HEK293 (cell line): ENCODE data around the gene ZFAND6.

ENCODE experiments used
- GLIS1 ChIP-seq: fragments of 450-650 bp; formaldehyde crosslinking; IDR thresholded peaks from 2 replicates; pipeline ENCODE4 v1.5.1; 2016; ENCODE audit warnings: missing biosample characterization, missing genetic modification characterization
- GLIS2 ChIP-seq: fragments of 450-650 bp; formaldehyde crosslinking; IDR thresholded peaks from 2 replicates; pipeline ENCODE4 v1.5.1; 2016; ENCODE audit warnings: missing biosample characterization, missing genetic modification characterization
- KLF16 ChIP-seq: fragments of 450-650 bp; formaldehyde crosslinking; IDR thresholded peaks from 2 replicates; pipeline ENCODE4 v1.5.1; 2017; ENCODE audit warnings: missing biosample characterization, missing genetic modification characterization
- MYNN ChIP-seq: fragments of 450-650 bp; formaldehyde crosslinking; IDR thresholded peaks from 2 replicates; pipeline ENCODE4 v1.5.1; 2016; ENCODE audit warnings: missing biosample characterization, missing genetic modification characterization, borderline replicate concordance
- OVOL3 ChIP-seq: fragments of 450-650 bp; formaldehyde crosslinking; IDR thresholded peaks from 2 replicates; pipeline ENCODE4 v1.5.1; 2016; ENCODE audit warnings: missing biosample characterization, missing genetic modification characterization
- ZBTB17 ChIP-seq: fragments of 450-650 bp; formaldehyde crosslinking; IDR thresholded peaks from 2 replicates; pipeline ENCODE4 v1.5.1; 2016; ENCODE audit warnings: missing biosample characterization, missing genetic modification characterization
- ZIC2 ChIP-seq: fragments of 450-650 bp; formaldehyde crosslinking; IDR thresholded peaks from 2 replicates; pipeline ENCODE4 v1.5.1; 2016; ENCODE audit warnings: missing biosample characterization, missing genetic modification characterization
- ZNF121 ChIP-seq: fragments of 450-650 bp; formaldehyde crosslinking; IDR thresholded peaks from 2 replicates; pipeline ENCODE4 v1.5.1; 2016; ENCODE audit warnings: missing biosample characterization, missing genetic modification characterization
- ZNF239 ChIP-seq: fragments of 450-650 bp; formaldehyde crosslinking; IDR thresholded peaks from 2 replicates; pipeline ENCODE4 v1.5.1; 2016; ENCODE audit warnings: missing biosample characterization, missing genetic modification characterization
- ZNF366 ChIP-seq: fragments of 450-650 bp; formaldehyde crosslinking; conservative IDR thresholded peaks from 2 replicates; pipeline ENCODE4 v1.5.1; 2016; ENCODE audit warnings: missing biosample characterization, missing genetic modification characterization
- ZNF423 ChIP-seq: fragments of 450-650 bp; formaldehyde crosslinking; IDR thresholded peaks from 2 replicates; pipeline ENCODE4 v1.5.1; 2016; ENCODE audit warnings: missing biosample characterization, missing genetic modification characterization
- ZNF501 ChIP-seq: fragments of 450-650 bp; formaldehyde crosslinking; IDR thresholded peaks from 2 replicates; pipeline ENCODE4 v1.5.1; 2016; ENCODE audit warnings: missing biosample characterization, missing genetic modification characterization
- ZNF561 ChIP-seq: fragments of 450-650 bp; IDR thresholded peaks from 2 replicates; pipeline ENCODE4 v1.5.1; 2018; ENCODE audit warnings: missing biosample characterization, missing genetic modification characterization, borderline replicate concordance
- ZNF600 ChIP-seq: fragments of 450-650 bp; formaldehyde crosslinking; IDR thresholded peaks from 2 replicates; pipeline ENCODE4 v1.5.1; 2016; ENCODE audit warnings: missing biosample characterization, missing genetic modification characterization
- ZNF707 ChIP-seq: fragments of 450-650 bp; formaldehyde crosslinking; IDR thresholded peaks from 2 replicates; pipeline ENCODE4 v1.5.1; 2016; ENCODE audit warnings: missing biosample characterization, missing genetic modification characterization
- ZXDB ChIP-seq: fragments of 450-650 bp; formaldehyde crosslinking; IDR thresholded peaks from 2 replicates; pipeline ENCODE4 v1.5.1; 2016; ENCODE audit warnings: missing biosample characterization, missing genetic modification characterization
- TF ChIP-seq, protein P1 (sequence below): fragments of 450-650 bp; formaldehyde crosslinking; IDR thresholded peaks from 2 replicates; pipeline ENCODE4 v1.5.1; 2016; ENCODE audit warnings: missing biosample characterization, missing genetic modification characterization
- TF ChIP-seq, protein P2 (sequence below): fragments of 450-650 bp; formaldehyde crosslinking; IDR thresholded peaks from 2 replicates; pipeline ENCODE4 v1.5.1; 2016; ENCODE audit warnings: missing biosample characterization, missing genetic modification characterization
- TF ChIP-seq, protein P3 (sequence below): fragments of 450-650 bp; formaldehyde crosslinking; conservative IDR thresholded peaks from 2 replicates; pipeline ENCODE4 v1.5.1; 2016; ENCODE audit warnings: low read depth, missing biosample characterization, missing genetic modification characterization
- TF ChIP-seq, protein P4 (sequence below): fragments of 450-650 bp; IDR thresholded peaks from 2 replicates; pipeline ENCODE4 v1.5.1; 2018; ENCODE audit warnings: missing biosample characterization, mild to moderate bottlenecking, missing genetic modification characterization
- TF ChIP-seq, protein P5 (sequence below): fragments of 450-650 bp; formaldehyde crosslinking; IDR thresholded peaks from 2 replicates; pipeline ENCODE4 v1.5.1; 2016; ENCODE audit warnings: missing biosample characterization, missing genetic modification characterization
- TF ChIP-seq, protein P6 (sequence below): fragments of 450-650 bp; formaldehyde crosslinking; IDR thresholded peaks from 2 replicates; pipeline ENCODE4 v1.5.1; 2016; ENCODE audit warnings: missing biosample characterization, missing genetic modification characterization
- TF ChIP-seq, protein P7 (sequence below): fragments of 450-650 bp; formaldehyde crosslinking; IDR thresholded peaks from 2 replicates; pipeline ENCODE4 v1.5.1; 2016; ENCODE audit warnings: missing biosample characterization, missing genetic modification characterization

ZFAND6 gene

DNA sequence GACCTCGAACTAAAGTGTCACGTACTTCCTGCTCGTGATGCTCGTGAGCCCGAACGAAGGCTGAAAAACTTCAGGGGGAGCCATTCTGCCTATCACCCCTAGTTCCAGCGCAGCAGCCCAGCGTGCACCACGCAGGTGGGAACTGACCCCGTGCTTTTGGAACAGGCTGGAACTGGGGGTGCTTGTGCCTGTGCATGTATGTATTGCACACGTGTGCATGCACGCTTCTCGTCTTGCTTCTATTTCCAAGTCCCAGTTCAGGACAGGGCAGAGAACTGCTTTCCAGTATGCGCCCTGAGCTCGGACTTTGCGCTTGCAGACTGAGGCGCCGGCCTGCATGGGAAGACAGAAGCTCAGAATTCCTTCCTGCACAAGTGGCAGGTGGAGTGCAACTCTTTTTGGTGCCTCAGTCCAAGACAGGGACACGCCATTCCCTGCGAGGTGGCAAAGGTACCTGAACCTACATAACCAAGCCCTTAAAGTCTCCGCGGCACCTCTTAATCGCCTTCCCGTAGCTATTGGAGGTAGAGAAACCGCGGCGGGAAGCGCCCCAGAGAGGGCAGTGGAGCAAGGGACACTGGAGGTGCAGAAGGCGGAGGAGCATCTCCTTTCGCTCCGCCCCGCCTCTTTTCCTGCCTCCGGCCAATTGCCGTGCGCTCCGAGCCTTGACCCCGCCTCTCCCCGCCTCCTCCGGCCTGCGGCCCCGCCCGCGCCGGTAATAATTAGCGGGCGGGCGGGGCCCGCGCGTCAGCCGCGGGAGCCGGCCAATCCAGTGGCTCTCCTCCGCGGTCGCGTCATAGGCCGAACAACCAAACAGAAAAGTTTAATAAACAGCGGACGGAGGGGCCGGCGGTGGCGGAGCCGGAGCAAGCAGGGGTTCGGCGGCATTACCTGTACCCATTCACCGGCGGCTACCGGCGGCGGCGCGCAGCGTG lies at the start of gene ZFAND6 (continued):
- TF ChIP-seq ZNF366 (tag by site-specific recombination): peak; percentile 88
- TF ChIP-seq, protein P1, sequence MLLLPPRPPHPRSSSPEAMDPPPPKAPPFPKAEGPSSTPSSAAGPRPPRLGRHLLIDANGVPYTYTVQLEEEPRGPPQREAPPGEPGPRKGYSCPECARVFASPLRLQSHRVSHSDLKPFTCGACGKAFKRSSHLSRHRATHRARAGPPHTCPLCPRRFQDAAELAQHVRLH (tag by site-specific recombination): no peak
- 0 out of 2 replicates have a peak, but pooled peaks have one; percentile 53 for TF ChIP-seq ZNF501 (tag by site-specific recombination)
- no peak for TF ChIP-seq ZNF423 (tag by site-specific recombination)
- peak; percentile 35; the same call in 1 of the 2 replicates for TF ChIP-seq ZNF121 (tag by site-specific recombination)
- no peak for TF ChIP-seq MYNN
- TF ChIP-seq, protein P2, sequence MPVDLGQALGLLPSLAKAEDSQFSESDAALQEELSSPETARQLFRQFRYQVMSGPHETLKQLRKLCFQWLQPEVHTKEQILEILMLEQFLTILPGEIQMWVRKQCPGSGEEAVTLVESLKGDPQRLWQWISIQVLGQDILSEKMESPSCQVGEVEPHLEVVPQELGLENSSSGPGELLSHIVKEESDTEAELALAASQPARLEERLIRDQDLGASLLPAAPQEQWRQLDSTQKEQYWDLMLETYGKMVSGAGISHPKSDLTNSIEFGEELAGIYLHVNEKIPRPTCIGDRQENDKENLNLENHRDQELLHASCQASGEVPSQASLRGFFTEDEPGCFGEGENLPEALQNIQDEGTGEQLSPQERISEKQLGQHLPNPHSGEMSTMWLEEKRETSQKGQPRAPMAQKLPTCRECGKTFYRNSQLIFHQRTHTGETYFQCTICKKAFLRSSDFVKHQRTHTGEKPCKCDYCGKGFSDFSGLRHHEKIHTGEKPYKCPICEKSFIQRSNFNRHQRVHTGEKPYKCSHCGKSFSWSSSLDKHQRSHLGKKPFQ: 0 out of 2 replicates have a peak, but pooled peaks have one; percentile 40
- no peak for TF ChIP-seq ZNF239 (tag by site-specific recombination)
- no peak for TF ChIP-seq ZNF561
- peak; percentile 47; the same call in 1 of the 2 replicates for TF ChIP-seq GLIS2 (tag by site-specific recombination)
- TF ChIP-seq, protein P3, sequence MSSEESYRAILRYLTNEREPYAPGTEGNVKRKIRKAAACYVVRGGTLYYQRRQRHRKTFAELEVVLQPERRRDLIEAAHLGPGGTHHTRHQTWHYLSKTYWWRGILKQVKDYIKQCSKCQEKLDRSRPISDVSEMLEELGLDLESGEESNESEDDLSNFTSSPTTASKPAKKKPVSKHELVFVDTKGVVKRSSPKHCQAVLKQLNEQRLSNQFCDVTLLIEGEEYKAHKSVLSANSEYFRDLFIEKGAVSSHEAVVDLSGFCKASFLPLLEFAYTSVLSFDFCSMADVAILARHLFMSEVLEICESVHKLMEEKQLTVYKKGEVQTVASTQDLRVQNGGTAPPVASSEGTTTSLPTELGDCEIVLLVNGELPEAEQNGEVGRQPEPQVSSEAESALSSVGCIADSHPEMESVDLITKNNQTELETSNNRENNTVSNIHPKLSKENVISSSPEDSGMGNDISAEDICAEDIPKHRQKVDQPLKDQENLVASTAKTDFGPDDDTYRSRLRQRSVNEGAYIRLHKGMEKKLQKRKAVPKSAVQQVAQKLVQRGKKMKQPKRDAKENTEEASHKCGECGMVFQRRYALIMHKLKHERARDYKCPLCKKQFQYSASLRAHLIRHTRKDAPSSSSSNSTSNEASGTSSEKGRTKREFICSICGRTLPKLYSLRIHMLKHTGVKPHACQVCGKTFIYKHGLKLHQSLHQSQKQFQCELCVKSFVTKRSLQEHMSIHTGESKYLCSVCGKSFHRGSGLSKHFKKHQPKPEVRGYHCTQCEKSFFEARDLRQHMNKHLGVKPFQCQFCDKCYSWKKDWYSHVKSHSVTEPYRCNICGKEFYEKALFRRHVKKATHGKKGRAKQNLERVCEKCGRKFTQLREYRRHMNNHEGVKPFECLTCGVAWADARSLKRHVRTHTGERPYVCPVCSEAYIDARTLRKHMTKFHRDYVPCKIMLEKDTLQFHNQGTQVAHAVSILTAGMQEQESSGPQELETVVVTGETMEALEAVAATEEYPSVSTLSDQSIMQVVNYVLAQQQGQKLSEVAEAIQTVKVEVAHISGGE (tag by site-specific recombination): peak; percentile 46; the same call in 1 of the 2 replicates
- no peak for TF ChIP-seq GLIS1 (tag by site-specific recombination)
- TF ChIP-seq ZNF600 (tag by site-specific recombination): peak; percentile 81
- TF ChIP-seq, protein P4, sequence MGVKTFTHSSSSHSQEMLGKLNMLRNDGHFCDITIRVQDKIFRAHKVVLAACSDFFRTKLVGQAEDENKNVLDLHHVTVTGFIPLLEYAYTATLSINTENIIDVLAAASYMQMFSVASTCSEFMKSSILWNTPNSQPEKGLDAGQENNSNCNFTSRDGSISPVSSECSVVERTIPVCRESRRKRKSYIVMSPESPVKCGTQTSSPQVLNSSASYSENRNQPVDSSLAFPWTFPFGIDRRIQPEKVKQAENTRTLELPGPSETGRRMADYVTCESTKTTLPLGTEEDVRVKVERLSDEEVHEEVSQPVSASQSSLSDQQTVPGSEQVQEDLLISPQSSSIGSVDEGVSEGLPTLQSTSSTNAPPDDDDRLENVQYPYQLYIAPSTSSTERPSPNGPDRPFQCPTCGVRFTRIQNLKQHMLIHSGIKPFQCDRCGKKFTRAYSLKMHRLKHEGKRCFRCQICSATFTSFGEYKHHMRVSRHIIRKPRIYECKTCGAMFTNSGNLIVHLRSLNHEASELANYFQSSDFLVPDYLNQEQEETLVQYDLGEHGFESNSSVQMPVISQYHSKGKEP (tag by site-specific recombination): no peak
- 0 out of 2 replicates have a peak, but pooled peaks have one; percentile 48 for TF ChIP-seq ZXDB
- no peak for TF ChIP-seq KLF16 (tag by site-specific recombination)
- TF ChIP-seq ZNF707: no peak
- TF ChIP-seq, protein P5, sequence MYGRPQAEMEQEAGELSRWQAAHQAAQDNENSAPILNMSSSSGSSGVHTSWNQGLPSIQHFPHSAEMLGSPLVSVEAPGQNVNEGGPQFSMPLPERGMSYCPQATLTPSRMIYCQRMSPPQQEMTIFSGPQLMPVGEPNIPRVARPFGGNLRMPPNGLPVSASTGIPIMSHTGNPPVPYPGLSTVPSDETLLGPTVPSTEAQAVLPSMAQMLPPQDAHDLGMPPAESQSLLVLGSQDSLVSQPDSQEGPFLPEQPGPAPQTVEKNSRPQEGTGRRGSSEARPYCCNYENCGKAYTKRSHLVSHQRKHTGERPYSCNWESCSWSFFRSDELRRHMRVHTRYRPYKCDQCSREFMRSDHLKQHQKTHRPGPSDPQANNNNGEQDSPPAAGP: no peak
- TF ChIP-seq, protein P6, sequence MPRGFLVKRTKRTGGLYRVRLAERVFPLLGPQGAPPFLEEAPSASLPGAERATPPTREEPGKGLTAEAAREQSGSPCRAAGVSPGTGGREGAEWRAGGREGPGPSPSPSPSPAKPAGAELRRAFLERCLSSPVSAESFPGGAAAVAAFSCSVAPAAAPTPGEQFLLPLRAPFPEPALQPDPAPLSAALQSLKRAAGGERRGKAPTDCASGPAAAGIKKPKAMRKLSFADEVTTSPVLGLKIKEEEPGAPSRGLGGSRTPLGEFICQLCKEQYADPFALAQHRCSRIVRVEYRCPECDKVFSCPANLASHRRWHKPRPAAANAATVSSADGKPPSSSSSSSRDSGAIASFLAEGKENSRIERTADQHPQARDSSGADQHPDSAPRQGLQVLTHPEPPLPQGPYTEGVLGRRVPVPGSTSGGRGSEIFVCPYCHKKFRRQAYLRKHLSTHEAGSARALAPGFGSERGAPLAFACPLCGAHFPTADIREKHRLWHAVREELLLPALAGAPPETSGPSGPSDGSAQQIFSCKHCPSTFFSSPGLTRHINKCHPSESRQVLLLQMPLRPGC (tag by site-specific recombination): no peak
- TF ChIP-seq, protein P7, sequence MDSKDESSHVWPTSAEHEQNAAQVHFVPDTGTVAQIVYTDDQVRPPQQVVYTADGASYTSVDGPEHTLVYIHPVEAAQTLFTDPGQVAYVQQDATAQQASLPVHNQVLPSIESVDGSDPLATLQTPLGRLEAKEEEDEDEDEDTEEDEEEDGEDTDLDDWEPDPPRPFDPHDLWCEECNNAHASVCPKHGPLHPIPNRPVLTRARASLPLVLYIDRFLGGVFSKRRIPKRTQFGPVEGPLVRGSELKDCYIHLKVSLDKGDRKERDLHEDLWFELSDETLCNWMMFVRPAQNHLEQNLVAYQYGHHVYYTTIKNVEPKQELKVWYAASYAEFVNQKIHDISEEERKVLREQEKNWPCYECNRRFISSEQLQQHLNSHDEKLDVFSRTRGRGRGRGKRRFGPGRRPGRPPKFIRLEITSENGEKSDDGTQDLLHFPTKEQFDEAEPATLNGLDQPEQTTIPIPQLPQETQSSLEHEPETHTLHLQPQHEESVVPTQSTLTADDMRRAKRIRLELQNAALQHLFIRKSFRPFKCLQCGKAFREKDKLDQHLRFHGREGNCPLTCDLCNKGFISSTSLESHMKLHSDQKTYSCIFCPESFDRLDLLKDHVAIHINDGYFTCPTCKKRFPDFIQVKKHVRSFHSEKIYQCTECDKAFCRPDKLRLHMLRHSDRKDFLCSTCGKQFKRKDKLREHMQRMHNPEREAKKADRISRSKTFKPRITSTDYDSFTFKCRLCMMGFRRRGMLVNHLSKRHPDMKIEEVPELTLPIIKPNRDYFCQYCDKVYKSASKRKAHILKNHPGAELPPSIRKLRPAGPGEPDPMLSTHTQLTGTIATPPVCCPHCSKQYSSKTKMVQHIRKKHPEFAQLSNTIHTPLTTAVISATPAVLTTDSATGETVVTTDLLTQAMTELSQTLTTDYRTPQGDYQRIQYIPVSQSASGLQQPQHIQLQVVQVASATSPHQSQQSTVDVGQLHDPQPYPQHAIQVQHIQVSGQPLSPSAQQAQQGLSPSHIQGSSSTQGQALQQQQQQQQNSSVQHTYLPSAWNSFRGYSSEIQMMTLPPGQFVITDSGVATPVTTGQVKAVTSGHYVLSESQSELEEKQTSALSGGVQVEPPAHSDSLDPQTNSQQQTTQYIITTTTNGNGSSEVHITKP (tag by site-specific recombination): peak; percentile 17; the same call in 1 of the 2 replicates
- TF ChIP-seq OVOL3 (tag by site-specific recombination): no peak
- peak; percentile 47; the same call in 1 of the 2 replicates for TF ChIP-seq ZBTB17 (tag by site-specific recombination)
- TF ChIP-seq ZIC2 (tag by site-specific recombination): no peak
